ENCODE data around the gene CCL7.

Gene CCL7

DNA sequence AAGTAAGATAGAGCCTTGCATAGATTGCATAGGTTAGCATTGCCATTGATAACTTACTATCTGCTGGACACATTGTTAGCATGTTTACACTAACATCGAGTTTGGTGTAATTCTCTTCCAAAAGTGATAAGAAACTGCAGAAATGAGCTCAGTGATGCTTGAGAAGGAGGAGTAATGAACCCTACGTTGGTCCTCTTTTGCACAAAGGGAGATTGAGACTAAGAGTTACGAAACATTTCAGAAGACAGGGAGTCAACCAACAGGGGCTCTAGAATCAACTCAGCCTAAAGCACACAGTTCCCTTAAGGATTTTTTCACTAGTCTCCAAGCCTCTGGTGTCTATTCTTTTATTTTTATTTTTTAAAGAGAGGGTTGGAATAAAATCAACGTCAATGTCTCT lies 6.8 kb downstream of the CCL7 start:
- no peak for DNase-seq
- no peaks in the 10 kb centered on the region for H3K36me3 ChIP-seq (ENCODE audit: control insufficient read depth in 4 of 4, insufficient read depth in 4 of 4, low read length in 3 of 4)
- ChIA-PET POLR2A (no interaction called here), CTCF (interaction anchor here (1.5 kb wide), 1 partner anchor 23 kb away, joined by 4 read pairs; no protein-coding TSS in a partner anchor)
- no peak overlapping the region for H3K4me3 ChIP-seq (ENCODE audit: control insufficient read depth in 1 of 7, extremely low read depth in 1 of 7, insufficient read depth in 4 of 7, low read depth in 2 of 7, low read length in 6 of 7)
- H3K4me1 ChIP-seq (ENCODE audit: control extremely low read depth in 1 of 4, control insufficient read depth in 4 of 4, insufficient read depth in 4 of 4, low read length in 3 of 4): no peaks in the 10 kb centered on the region
- H3K9me3 ChIP-seq (ENCODE audit: control extremely low read depth in 1 of 5, control insufficient read depth in 4 of 5, insufficient read depth in 2 of 5, low read depth in 1 of 5, low read length in 4 of 5): no peaks in the 10 kb centered on the region
- H3K27ac ChIP-seq (ENCODE audit: insufficient read depth in 1 of 2, low read depth in 1 of 2, low read length in 2 of 2, poor library complexity in 1 of 2, severe bottlenecking in 2 of 2): no peak overlapping the region
- WGBS (ENCODE audit: insufficient coverage): 96% methylated on average over 3 of the region's 4 CpGs
- no peaks in the 10 kb centered on the region for H3K27me3 ChIP-seq (replicated peaks in 2 of 5; ENCODE audit: control insufficient read depth in 4 of 5, insufficient read depth in 5 of 5, low read length in 4 of 5)

DNA sequence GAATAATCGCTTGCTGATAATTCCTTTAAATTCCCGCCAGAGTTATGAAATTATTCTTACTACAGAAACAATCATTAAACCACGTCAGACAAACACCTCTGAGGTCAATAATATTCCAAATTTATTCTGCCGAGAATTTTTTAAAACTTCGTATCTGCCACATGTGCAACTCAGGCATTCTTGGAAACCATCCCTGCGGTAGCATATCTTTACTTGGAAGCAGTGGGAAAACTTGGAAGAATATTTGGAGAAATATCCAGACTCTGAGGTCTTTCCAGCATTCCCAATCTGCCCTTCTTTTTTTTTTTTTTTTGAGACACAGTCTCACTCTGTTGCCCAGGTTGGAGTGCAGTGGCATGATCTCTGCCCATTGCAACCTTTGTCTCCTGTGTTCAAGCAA lies 13.6 kb downstream of the CCL7 start:
- H3K9me3 ChIP-seq (ENCODE audit: control extremely low read depth in 1 of 5, control insufficient read depth in 4 of 5, insufficient read depth in 2 of 5, low read depth in 1 of 5, low read length in 4 of 5): no peaks in the 10 kb centered on the region
- peaks cover 0 to 5% (median 0%) of the 10 kb centered on the region in 5 experiments for H3K27me3 ChIP-seq (replicated peaks in 2 of 5; ENCODE audit: control insufficient read depth in 4 of 5, insufficient read depth in 5 of 5, low read length in 4 of 5)
- H3K4me1 ChIP-seq (ENCODE audit: control extremely low read depth in 1 of 4, control insufficient read depth in 4 of 4, insufficient read depth in 4 of 4, low read length in 3 of 4): no peaks in the 10 kb centered on the region
- CTCF ChIA-PET: no interaction called here
- POLR2A ChIA-PET: no interaction called here
- WGBS (ENCODE audit: insufficient coverage): 92% methylated on average over 3 of the region's 6 CpGs
- H3K27ac ChIP-seq (ENCODE audit: insufficient read depth in 1 of 2, low read depth in 1 of 2, low read length in 2 of 2, poor library complexity in 1 of 2, severe bottlenecking in 2 of 2): no peak overlapping the region
- H3K36me3 ChIP-seq (ENCODE audit: control insufficient read depth in 4 of 4, insufficient read depth in 4 of 4, low read length in 3 of 4): no peaks in the 10 kb centered on the region
- no peak overlapping the region for H3K4me3 ChIP-seq (ENCODE audit: control insufficient read depth in 1 of 7, extremely low read depth in 1 of 7, insufficient read depth in 4 of 7, low read depth in 2 of 7, low read length in 6 of 7)
- no peak for DNase-seq

DNA sequence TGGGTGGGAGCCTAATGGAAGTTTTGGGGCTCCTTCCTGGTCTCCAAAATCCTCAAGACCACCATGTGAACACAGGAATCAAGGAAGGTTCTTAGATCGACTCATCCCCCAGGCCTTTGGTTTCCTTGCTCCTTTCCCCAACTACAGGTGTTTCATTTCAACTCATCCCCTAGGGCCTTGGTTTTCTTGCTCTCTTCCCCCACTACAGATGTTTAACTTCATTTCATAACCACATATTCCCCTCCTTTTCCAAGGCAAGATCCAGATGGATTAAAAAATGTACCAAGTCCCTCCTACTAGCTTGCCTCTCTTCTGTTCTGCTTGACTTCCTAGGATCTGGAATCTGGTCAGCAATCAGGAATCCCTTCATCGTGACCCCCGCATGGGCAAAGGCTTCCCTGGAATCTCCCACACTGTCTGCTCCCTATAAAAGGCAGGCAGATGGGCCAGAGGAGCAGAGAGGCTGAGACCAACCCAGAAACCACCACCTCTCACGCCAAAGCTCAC lies 15.3 kb downstream of the CCL7 start, which contains the start of gene CCL11:
TSS of gene CCL11 (plus strand) at position 457 of the 507 bp plus-strand sequence. CDS start 67 bp downstream, outside the sequence.
- ChIA-PET POLR2A (no interaction called here), CTCF (interaction anchor here (0.7 to 2.2 kb wide), 2 partner anchors 15 to 85 kb away, joined by 3 to 8 read pairs; no protein-coding TSS in a partner anchor)
- Histone ChIP-seq H3K27me3 (replicated peaks in 2 of 5; ENCODE audit: control insufficient read depth in 4 of 5, insufficient read depth in 5 of 5, low read length in 4 of 5) (peaks cover 0 to 5% (median 0%) of the 10 kb centered on the region in 5 experiments), H3K4me3 (ENCODE audit: control insufficient read depth in 1 of 7, extremely low read depth in 1 of 7, insufficient read depth in 4 of 7, low read depth in 2 of 7, low read length in 6 of 7) (no peak within 1 kb of the TSS), H3K36me3 (ENCODE audit: control insufficient read depth in 4 of 4, insufficient read depth in 4 of 4, low read length in 3 of 4) (no peaks in the 10 kb centered on the region), H3K9me3 (ENCODE audit: control extremely low read depth in 1 of 5, control insufficient read depth in 4 of 5, insufficient read depth in 2 of 5, low read depth in 1 of 5, low read length in 4 of 5) (no peaks in the 10 kb centered on the region), H3K27ac (ENCODE audit: insufficient read depth in 1 of 2, low read depth in 1 of 2, low read length in 2 of 2, poor library complexity in 1 of 2, severe bottlenecking in 2 of 2) (no peak within 1 kb of the TSS), H3K4me1 (ENCODE audit: control extremely low read depth in 1 of 4, control insufficient read depth in 4 of 4, insufficient read depth in 4 of 4, low read length in 3 of 4) (no peaks in the 10 kb centered on the region)
- DNase-seq: no peak
- WGBS (ENCODE audit: insufficient coverage): 93% methylated on average over 3 of the region's 4 CpGs

DNA sequence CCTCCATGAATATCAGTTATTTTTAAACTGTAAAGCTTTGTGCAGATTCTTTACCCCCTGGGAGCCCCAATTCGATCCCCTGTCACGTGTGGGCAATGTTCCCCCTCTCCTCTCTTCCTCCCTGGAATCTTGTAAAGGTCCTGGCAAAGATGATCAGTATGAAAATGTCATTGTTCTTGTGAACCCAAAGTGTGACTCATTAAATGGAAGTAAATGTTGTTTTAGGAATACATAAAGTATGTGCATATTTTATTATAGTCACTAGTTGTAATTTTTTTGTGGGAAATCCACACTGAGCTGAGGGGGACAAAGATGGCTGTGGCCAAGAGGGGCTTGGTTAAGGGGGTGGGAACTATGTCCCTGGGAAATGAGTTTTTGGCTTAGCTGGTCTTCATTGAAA lies 17.9 kb downstream of the CCL7 start:
- H3K36me3 ChIP-seq (ENCODE audit: control insufficient read depth in 4 of 4, insufficient read depth in 4 of 4, low read length in 3 of 4): no peaks in the 10 kb centered on the region
- CTCF ChIA-PET: no interaction called here

DNA sequence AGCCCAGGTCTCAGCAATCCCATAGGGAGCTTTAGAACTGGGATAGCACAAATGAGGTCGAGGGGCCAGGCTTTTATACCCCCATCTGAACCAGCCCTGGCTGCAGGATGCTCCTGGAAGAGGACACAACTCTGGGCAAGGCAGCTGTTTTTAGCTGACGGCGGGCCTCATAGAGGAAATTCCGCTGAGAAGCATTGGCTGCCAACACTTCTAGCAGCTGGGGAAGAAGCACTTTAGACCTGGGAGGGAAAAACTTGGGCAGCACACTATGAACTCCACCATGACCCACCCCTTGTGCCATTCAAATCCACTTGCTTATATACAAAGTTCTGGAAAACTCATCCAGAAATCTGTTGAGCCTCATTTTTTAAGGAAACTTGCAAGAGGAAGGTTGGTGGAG lies 20.6 kb downstream of the CCL7 start:
- WGBS (ENCODE audit: insufficient coverage): 82% methylated on average over 2 of the region's 4 CpGs
- DNase-seq: no peak
- CTCF ChIA-PET: interaction anchor here (1.0 kb wide), 1 partner anchor 70 kb away, joined by 4 read pairs; no protein-coding TSS in a partner anchor
- H3K9me3 ChIP-seq (ENCODE audit: control extremely low read depth in 1 of 5, control insufficient read depth in 4 of 5, insufficient read depth in 2 of 5, low read depth in 1 of 5, low read length in 4 of 5): no peaks in the 10 kb centered on the region
- H3K27ac ChIP-seq (ENCODE audit: insufficient read depth in 1 of 2, low read depth in 1 of 2, low read length in 2 of 2, poor library complexity in 1 of 2, severe bottlenecking in 2 of 2): no peak overlapping the region
- H3K4me3 ChIP-seq (ENCODE audit: control insufficient read depth in 1 of 7, extremely low read depth in 1 of 7, insufficient read depth in 4 of 7, low read depth in 2 of 7, low read length in 6 of 7): no peak overlapping the region
- peaks cover 0 to 4% (median 0%) of the 10 kb centered on the region in 5 experiments for H3K27me3 ChIP-seq (replicated peaks in 2 of 5; ENCODE audit: control insufficient read depth in 4 of 5, insufficient read depth in 5 of 5, low read length in 4 of 5)
- H3K36me3 ChIP-seq (ENCODE audit: control insufficient read depth in 4 of 4, insufficient read depth in 4 of 4, low read length in 3 of 4): no peaks in the 10 kb centered on the region
- H3K4me1 ChIP-seq (ENCODE audit: control extremely low read depth in 1 of 4, control insufficient read depth in 4 of 4, insufficient read depth in 4 of 4, low read length in 3 of 4): no peaks in the 10 kb centered on the region
- POLR2A ChIA-PET: interaction anchor here (0.5 kb wide), 1 partner anchor 18 kb away, joined by 3 read pairs; no protein-coding TSS in a partner anchor

More for the DNA sequence above, 17.9 kb downstream of the CCL7 start:
- WGBS (ENCODE audit: insufficient coverage): 79% methylated on average over 2 of the region's 2 CpGs
- no peak overlapping the region for H3K27ac ChIP-seq (ENCODE audit: insufficient read depth in 1 of 2, low read depth in 1 of 2, low read length in 2 of 2, poor library complexity in 1 of 2, severe bottlenecking in 2 of 2)
- H3K4me3 ChIP-seq (ENCODE audit: control insufficient read depth in 1 of 7, extremely low read depth in 1 of 7, insufficient read depth in 4 of 7, low read depth in 2 of 7, low read length in 6 of 7): no peak overlapping the region
- no peak for DNase-seq
- POLR2A ChIA-PET: no interaction called here
- no peaks in the 10 kb centered on the region for H3K4me1 ChIP-seq (ENCODE audit: control extremely low read depth in 1 of 4, control insufficient read depth in 4 of 4, insufficient read depth in 4 of 4, low read length in 3 of 4)
- peaks cover 0 to 7% (median 0%) of the 10 kb centered on the region in 5 experiments for H3K27me3 ChIP-seq (replicated peaks in 2 of 5; ENCODE audit: control insufficient read depth in 4 of 5, insufficient read depth in 5 of 5, low read length in 4 of 5)
- no peaks in the 10 kb centered on the region for H3K9me3 ChIP-seq (ENCODE audit: control extremely low read depth in 1 of 5, control insufficient read depth in 4 of 5, insufficient read depth in 2 of 5, low read depth in 1 of 5, low read length in 4 of 5)

DNA sequence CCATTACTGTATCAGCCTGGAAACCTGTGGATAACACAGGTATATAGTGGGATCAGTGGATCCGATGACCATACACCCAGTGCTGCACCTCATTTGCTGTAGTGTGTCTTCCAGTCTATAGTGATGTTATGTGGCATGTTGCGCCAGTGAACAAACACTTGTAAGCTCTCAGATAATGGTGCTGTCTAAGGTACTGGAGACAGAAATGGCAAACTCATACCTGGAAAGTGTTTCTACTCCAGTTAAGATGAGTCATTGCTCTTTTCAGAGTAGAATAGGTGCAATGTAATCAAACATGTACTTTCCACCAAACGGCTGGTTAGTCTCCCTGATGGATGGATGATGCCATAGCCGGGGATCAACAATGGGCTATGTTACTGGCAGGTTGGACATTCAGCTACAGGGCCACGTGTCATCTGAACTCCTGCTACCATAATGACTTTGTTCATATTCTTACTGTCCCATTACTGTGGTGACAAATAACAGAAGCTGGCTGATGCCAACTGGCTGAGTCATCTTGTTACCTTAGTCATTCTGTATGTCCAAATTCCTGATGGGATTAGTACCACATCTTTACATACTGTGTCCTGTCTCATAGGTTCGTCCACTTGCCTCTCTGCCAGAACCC lies 21.8 kb downstream of the CCL7 start:
- DNase-seq: peak in 2 of 3 donors; percentile 10
- no peaks in the 10 kb centered on the region for H3K36me3 ChIP-seq (ENCODE audit: control insufficient read depth in 4 of 4, insufficient read depth in 4 of 4, low read length in 3 of 4)
- no peak overlapping the region for H3K27ac ChIP-seq (ENCODE audit: insufficient read depth in 1 of 2, low read depth in 1 of 2, low read length in 2 of 2, poor library complexity in 1 of 2, severe bottlenecking in 2 of 2)
- CTCF ChIA-PET: no interaction called here
- H3K4me3 ChIP-seq (ENCODE audit: control insufficient read depth in 1 of 7, extremely low read depth in 1 of 7, insufficient read depth in 4 of 7, low read depth in 2 of 7, low read length in 6 of 7): no peak overlapping the region
- WGBS (ENCODE audit: insufficient coverage): 86% methylated on average over 5 of the region's 6 CpGs
- no peaks in the 10 kb centered on the region for H3K9me3 ChIP-seq (ENCODE audit: control extremely low read depth in 1 of 5, control insufficient read depth in 4 of 5, insufficient read depth in 2 of 5, low read depth in 1 of 5, low read length in 4 of 5)
- POLR2A ChIA-PET: no interaction called here
- peaks cover 0 to 2% (median 0%) of the 10 kb centered on the region in 5 experiments for H3K27me3 ChIP-seq (replicated peaks in 2 of 5; ENCODE audit: control insufficient read depth in 4 of 5, insufficient read depth in 5 of 5, low read length in 4 of 5)
- no peaks in the 10 kb centered on the region for H3K4me1 ChIP-seq (ENCODE audit: control extremely low read depth in 1 of 4, control insufficient read depth in 4 of 4, insufficient read depth in 4 of 4, low read length in 3 of 4)

DNA sequence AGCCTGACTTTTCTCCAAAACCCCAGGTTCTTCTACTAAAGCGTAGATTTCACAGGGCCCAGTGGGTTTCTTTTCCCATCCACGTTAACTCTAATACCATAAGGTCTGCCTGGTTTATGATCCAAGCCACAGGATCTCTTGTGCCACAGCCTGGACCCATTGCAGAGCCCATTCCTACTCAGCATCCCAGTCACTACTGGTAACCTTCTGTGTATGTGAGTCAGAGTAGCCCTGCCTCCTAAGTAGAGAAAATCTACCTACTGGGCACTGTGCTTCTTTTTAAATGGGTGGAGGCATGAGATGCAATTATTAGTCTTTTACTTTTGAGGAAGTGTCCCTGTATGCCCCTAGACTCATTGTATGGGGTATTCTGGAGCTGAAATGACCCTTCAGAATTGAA lies 29.0 kb downstream of the CCL7 start:
- Histone ChIP-seq H3K9me3 (ENCODE audit: control extremely low read depth in 1 of 5, control insufficient read depth in 4 of 5, insufficient read depth in 2 of 5, low read depth in 1 of 5, low read length in 4 of 5) (no peaks in the 10 kb centered on the region), H3K36me3 (ENCODE audit: control insufficient read depth in 4 of 4, insufficient read depth in 4 of 4, low read length in 3 of 4) (no peaks in the 10 kb centered on the region), H3K27ac (ENCODE audit: insufficient read depth in 1 of 2, low read depth in 1 of 2, low read length in 2 of 2, poor library complexity in 1 of 2, severe bottlenecking in 2 of 2) (no peak overlapping the region), H3K4me3 (ENCODE audit: control insufficient read depth in 1 of 7, extremely low read depth in 1 of 7, insufficient read depth in 4 of 7, low read depth in 2 of 7, low read length in 6 of 7) (no peak overlapping the region), H3K27me3 (replicated peaks in 2 of 5; ENCODE audit: control insufficient read depth in 4 of 5, insufficient read depth in 5 of 5, low read length in 4 of 5) (peaks cover 0 to 3% (median 0%) of the 10 kb centered on the region in 5 experiments), H3K4me1 (ENCODE audit: control extremely low read depth in 1 of 4, control insufficient read depth in 4 of 4, insufficient read depth in 4 of 4, low read length in 3 of 4) (no peaks in the 10 kb centered on the region)
- 91% methylated on average over 2 of the region's 2 CpGs for WGBS (ENCODE audit: insufficient coverage)
- DNase-seq: no peak
- CTCF ChIA-PET: no interaction called here
- POLR2A ChIA-PET: no interaction called here
